IMR-90 (cell line): ENCODE results near the gene ZMIZ1. TPM values are rescaled to one million over a fixed set of nuclear protein-coding genes. Genes with fewer than 3 reads are reported as not detected.

Experiments
- ATAC-seq: fragments of 200-7000 bp; cut with Tn5 transposase; 2 replicates; pipeline ENCODE4 v1.9.1; 2020; ENCODE audit warnings: low read depth, mild to moderate bottlenecking, moderate library complexity
- BruUV-seq: library from RNA; stranded (reverse); fragments of 400-500 nt; replicated peaks from 2 replicates; lab custom pipeline; 2021; lab: Mats Ljungman, UMichigan
- CTCF ChIA-PET: fragments of 300-600 bp; formaldehyde crosslinking; extraction: SDS; loops from one replicate; lab custom pipeline; 2021; ENCODE audit warnings: antibody characterized with exemption; lab: Yijun Ruan, JAX
- POLR2A ChIA-PET: fragments of 300-600 bp; sonication (Branson Sonifier 250); formaldehyde crosslinking; loops from one replicate; lab custom pipeline; 2022; ENCODE audit warnings: antibody characterized with exemption; ENCODE audit not compliant: unreplicated experiment; lab: Charles Lee
- DNase-seq: peaks from one replicate; pipeline ENCODE4 v3.0.0; 2013
- H2AFZ ChIP-seq: replicated peaks from 2 replicates; pipeline ENCODE3; 2013; ENCODE audit warnings: low read length, mild to moderate bottlenecking; ENCODE audit not compliant: poor library complexity
- H2AK5ac ChIP-seq: 2 replicates; pipeline ENCODE4 v1.6.1; 2013; ENCODE audit warnings: low read depth, low read length, inconsistent platforms
- H2AK9ac ChIP-seq: replicated peaks from 2 replicates; pipeline ENCODE3; 2013; ENCODE audit warnings: mild to moderate bottlenecking, low read depth, low read length, moderate library complexity; ENCODE audit not compliant: poor library complexity
- H2BK120ac ChIP-seq: 2 replicates; pipeline ENCODE4 v1.6.1; 2013; ENCODE audit warnings: low read depth, low read length, inconsistent platforms
- H2BK15ac ChIP-seq: 3 replicates; pipeline ENCODE4 v1.6.1; 2013; ENCODE audit warnings: low read depth, low read length, inconsistent platforms
- H2BK20ac ChIP-seq: 2 replicates; pipeline ENCODE4 v1.6.1; 2013; ENCODE audit warnings: low read depth, mild to moderate bottlenecking, inconsistent platforms, low read length, moderate library complexity
- H2BK5ac ChIP-seq: 2 replicates; pipeline ENCODE4 v1.6.1; 2013; ENCODE audit warnings: mild to moderate bottlenecking, low read depth, low read length, inconsistent platforms; ENCODE audit not compliant: poor library complexity, severe bottlenecking
- H3K14ac ChIP-seq: replicated peaks from 2 replicates; pipeline ENCODE4 v1.6.1; 2013; ENCODE audit warnings: low read depth, low read length, inconsistent platforms
- H3K18ac ChIP-seq: 2 replicates; pipeline ENCODE4 v1.6.1; 2013; ENCODE audit warnings: low read depth, low read length, control low read depth
- H3K23ac ChIP-seq: 2 replicates; pipeline ENCODE4 v1.6.1; 2013; ENCODE audit warnings: low read depth, low read length, inconsistent platforms
- H3K27ac ChIP-seq: 2 replicates; pipeline ENCODE4 v1.5.1; 2013; ENCODE audit warnings: mild to moderate bottlenecking, control low read depth, low read length; ENCODE audit not compliant: insufficient read depth
- H3K27me3 ChIP-seq: 2 replicates; pipeline ENCODE4 v1.6.1; 2013; ENCODE audit warnings: low read length; ENCODE audit not compliant: control insufficient read depth, insufficient read depth
- H3K36me3 ChIP-seq: 2 replicates; pipeline ENCODE4 v1.6.1; 2013; ENCODE audit warnings: low read length, mixed read lengths; ENCODE audit not compliant: control insufficient read depth, insufficient read depth
- H3K4ac ChIP-seq: 2 replicates; pipeline ENCODE4 v1.6.1; 2013; ENCODE audit warnings: low read depth, low read length, inconsistent platforms
- H3K4me1 ChIP-seq: 2 replicates; pipeline ENCODE4 v1.6.1; 2013; ENCODE audit warnings: low read length, mixed read lengths; ENCODE audit not compliant: control insufficient read depth, insufficient read depth
- H3K4me2 ChIP-seq: 2 replicates; pipeline ENCODE4 v1.6.1; 2013; ENCODE audit warnings: low read depth, mild to moderate bottlenecking, control low read depth, low read length, moderate library complexity
- H3K4me3 ChIP-seq: 2 replicates; pipeline ENCODE4 v1.5.1; 2013; ENCODE audit warnings: low read depth, mild to moderate bottlenecking, control low read depth, low read length, moderate library complexity; ENCODE audit not compliant: insufficient read depth
- H3K56ac ChIP-seq: 2 replicates; pipeline ENCODE4 v1.6.1; 2013; ENCODE audit warnings: low read length, inconsistent platforms; ENCODE audit not compliant: insufficient read depth; ENCODE audit errors: extremely low read depth
- H3K79me1 ChIP-seq, 2 experiments: 2 replicates each; pipeline ENCODE4 v1.6.1; 2013; ENCODE audit warnings: low read length in 2 of 2, inconsistent platforms in 1 of 2, low read depth in 1 of 2
- H3K9ac ChIP-seq: 2 replicates; pipeline ENCODE4 v1.6.1; 2013; ENCODE audit warnings: low read depth, low read length, control low read depth
- H3K9me1 ChIP-seq: 2 replicates; pipeline ENCODE4 v1.6.1; 2013; ENCODE audit warnings: low read length, inconsistent platforms; ENCODE audit not compliant: insufficient read depth
- H3K9me3 ChIP-seq: 2 replicates; pipeline ENCODE4 v1.6.1; 2013; ENCODE audit warnings: low read length; ENCODE audit not compliant: control insufficient read depth, insufficient read depth
- H4K20me1 ChIP-seq: 2 replicates; pipeline ENCODE4 v1.6.1; 2013; ENCODE audit warnings: low read length, inconsistent platforms; ENCODE audit not compliant: insufficient read depth
- H4K5ac ChIP-seq: 2 replicates; pipeline ENCODE4 v1.6.1; 2013; ENCODE audit warnings: mild to moderate bottlenecking, low read depth, low read length, control low read depth
- H4K8ac ChIP-seq, 2 experiments: 2 replicates each; pipeline ENCODE4 v1.6.1; 2013; ENCODE audit warnings: low read depth in 2 of 2, low read length in 2 of 2, control low read depth in 1 of 2, inconsistent platforms in 1 of 2
- H4K91ac ChIP-seq: 2 replicates; pipeline ENCODE4 v1.6.1; 2013; ENCODE audit warnings: low read depth, low read length, inconsistent platforms; ENCODE audit not compliant: insufficient read depth
- BHLHE40 ChIP-seq: fragments of 150-350 bp; IDR thresholded peaks from 2 replicates; pipeline ENCODE4 v1.6.1; 2016; ENCODE audit warnings: mild to moderate bottlenecking, low read depth, low read length
- CHD1 ChIP-seq: IDR thresholded peaks from 2 replicates; pipeline ENCODE4 v1.6.1; 2012; ENCODE audit warnings: low read depth, low read length, improper control_type of control experiment
- CTCF ChIP-seq: conservative IDR thresholded peaks from 2 replicates; pipeline ENCODE4 v1.5.1; 2012; ENCODE audit warnings: mild to moderate bottlenecking, low read depth, low read length, improper control_type of control experiment
- MAZ ChIP-seq: IDR thresholded peaks from 2 replicates; pipeline ENCODE4 v1.6.1; 2012; ENCODE audit warnings: low read depth, mild to moderate bottlenecking, low read length, improper control_type of control experiment, moderate library complexity, borderline replicate concordance
- MXI1 ChIP-seq: IDR thresholded peaks from 2 replicates; pipeline ENCODE4 v1.6.1; 2012; ENCODE audit warnings: low read depth, mild to moderate bottlenecking, low read length, moderate library complexity, borderline replicate concordance
- NFE2L2 ChIP-seq: fragments of 150-350 bp; IDR thresholded peaks from 2 replicates; pipeline ENCODE4 v1.6.1; 2016; ENCODE audit warnings: low read depth, mild to moderate bottlenecking, low read length
- POLR2A ChIP-seq: IDR thresholded peaks from 2 replicates; pipeline ENCODE4 v1.6.1; 2012; ENCODE audit warnings: mild to moderate bottlenecking, low read depth, low read length
- WGBS, 2 experiments: methylation state at CpG; one replicate each; pipeline versions ENCODE4 v1.1.5 to v1.1.7; 2013; ENCODE audit warnings: missing lambda C conversion rate in 2 of 2; ENCODE audit not compliant: insufficient read length in 1 of 2; ENCODE audit errors: extremely low coverage in 2 of 2; 5-methylcytosine and 5-hydroxymethylcytosine counted together
- dilution Hi-C: fragments of 300-500 bp; cut with HindIII; formaldehyde crosslinking; loops from one replicate; pipeline ENCODE4 v1.14.3; 2018; ENCODE audit warnings: low sequenced_read_pairs; ENCODE audit not compliant: unreplicated experiment
- in situ Hi-C: fragments of 300-500 bp; cut with MboI; formaldehyde crosslinking; loops from 3 replicates; pipeline ENCODE4 v1.14.3; 2019; ENCODE audit warnings: low sequenced_read_pairs, inconsistent platforms, mixed read lengths
- intact Hi-C: fragments of 100-400 bp; cut with micrococcal nuclease; formaldehyde crosslinking; loops from 2 replicates; pipeline ENCODE4 v1.10.0; 2022
- polyA plus RNA-seq, 3 experiments: library from polyadenylated mRNA; depleted of rRNA; stranded (reverse); fragments of >200 nt; gene quantifications; 2 replicates each; pipeline ENCODE4 v1.2.3, GENCODE V29; 2012; ENCODE audit warnings: low replicate concordance in 1 of 3
- total RNA-seq: library from RNA; depleted of rRNA; stranded (reverse); fragments of >200 nt; gene quantifications from 2 replicates; pipeline ENCODE4 v1.2.3, GENCODE V29; 2012
- TF ChIP-seq, protein P1 (sequence below): fragments of 150-350 bp; IDR thresholded peaks from 2 replicates; pipeline ENCODE4 v1.6.1; 2016; ENCODE audit warnings: low read depth, mild to moderate bottlenecking, low read length, moderate library complexity, borderline replicate concordance

ZMIZ1 gene
- total and polyA plus RNA-seq, 2 of the 4 experiments (the other 2 are of a cell fraction), result 6.6 to 48.7 TPM

DNA sequence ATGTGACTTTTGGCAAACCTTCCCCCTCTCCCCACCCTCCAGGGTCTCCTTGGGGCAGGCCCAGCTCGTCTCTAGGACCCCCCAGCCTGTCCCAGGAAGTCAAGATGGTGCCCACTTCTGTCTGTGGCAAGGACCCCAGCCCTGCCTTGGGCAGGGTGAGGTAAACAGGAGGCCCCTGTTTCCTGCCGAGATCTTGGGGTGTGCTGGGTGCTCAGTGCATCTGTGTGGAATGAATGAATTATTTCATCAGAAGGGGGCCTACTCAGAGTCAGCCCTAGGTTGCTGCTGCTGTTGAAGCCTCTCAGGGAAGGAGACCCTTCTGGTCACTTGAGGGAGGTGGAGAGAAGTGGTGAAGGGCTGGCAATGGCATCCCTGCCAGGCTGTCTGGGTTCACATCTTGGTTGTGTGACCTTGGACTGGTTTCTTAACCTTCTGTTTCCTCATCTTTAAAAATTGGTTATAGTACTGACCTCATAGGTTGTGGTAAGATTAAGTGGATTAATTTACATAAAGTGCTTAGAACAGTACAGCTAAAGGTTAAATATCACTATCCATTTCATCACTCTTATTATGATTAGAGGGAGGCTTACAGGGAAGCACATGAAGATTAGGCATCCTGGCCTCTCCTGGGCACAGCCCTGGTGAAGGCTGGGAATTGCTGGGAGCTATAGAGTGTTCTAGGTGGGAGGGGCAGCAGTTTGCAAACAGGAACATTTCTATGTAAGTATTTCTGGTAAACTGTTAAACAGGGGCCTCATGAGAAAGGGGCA is 67.7 kb downstream of the ZMIZ1 start:
- intact Hi-C loops, result loop anchor here (5.0 kb wide), 1 partner anchor 64 kb away; no protein-coding TSS in a partner anchor
- H3K4ac ChIP-seq, result peak overlapping the region; percentile 83
- dilution Hi-C loops, result no loop called here
- peak overlapping the region; percentile 69 for H2BK120ac ChIP-seq
- H3K23ac ChIP-seq, result peak overlapping the region; percentile 85
- DNase-seq (no peak), ATAC-seq (peak; percentile 4)
- H4K91ac ChIP-seq, result peak overlapping the region; percentile 53
- peak overlapping the region; percentile 89 for H3K14ac ChIP-seq
- peaks cover 17% of the 10 kb centered on the region; the same call in 1 of the 2 replicates for H4K20me1 ChIP-seq
- H3K4me3 ChIP-seq, result no peak overlapping the region
- H3K18ac ChIP-seq, result peak overlapping the region; percentile 4; the same call in 1 of the 2 replicates
- 0 out of 3 replicates have a peak overlapping the region, but pooled peaks have one; percentile 2 for H2BK15ac ChIP-seq
- no peak overlapping the region for H3K4me2 ChIP-seq
- H3K9me3 ChIP-seq, result no peaks in the 10 kb centered on the region
- POLR2A ChIA-PET, result no interaction called here
- H2BK5ac ChIP-seq, result peak overlapping the region; percentile 89
- H2AFZ ChIP-seq, result no peak overlapping the region
- no TSS peak for BruUV-seq
- in situ Hi-C loops, result loop anchor here (5.0 kb wide), 1 partner anchor 64 kb away; no protein-coding TSS in a partner anchor
- peak overlapping the region; percentile 13 to 77; a peak in 2 of 4 replicates for H4K8ac ChIP-seq
- peaks cover 44 to 90% of the 10 kb centered on the region in 2 experiments for H3K79me1 ChIP-seq
- no peaks in the 10 kb centered on the region for H3K27me3 ChIP-seq
- H2AK9ac ChIP-seq, result peak overlapping the region; percentile 84
- H3K56ac ChIP-seq, result peak overlapping the region; percentile 51; the same call in 1 of the 2 replicates
- peaks cover 35% of the 10 kb centered on the region for H3K36me3 ChIP-seq
- H3K27ac ChIP-seq, result peak overlapping the region; percentile 80
- H2BK20ac ChIP-seq, result peak overlapping the region; percentile 63; the same call in 1 of the 2 replicates
- 0 out of 2 replicates have a peak overlapping the region, but pooled peaks have one; percentile 2 for H3K9ac ChIP-seq
- H2AK5ac ChIP-seq, result peak overlapping the region; percentile 59
- peaks cover 67% of the 10 kb centered on the region for H3K4me1 ChIP-seq
- no peak for TF ChIP-seq CHD1
- no peak for TF ChIP-seq MAZ
- TF ChIP-seq NFE2L2, result no peak
- no peak for TF ChIP-seq MXI1
- no peak for TF ChIP-seq POLR2A
- TF ChIP-seq BHLHE40, result no peak
- TF ChIP-seq CTCF, result no peak
- TF ChIP-seq, protein P1, sequence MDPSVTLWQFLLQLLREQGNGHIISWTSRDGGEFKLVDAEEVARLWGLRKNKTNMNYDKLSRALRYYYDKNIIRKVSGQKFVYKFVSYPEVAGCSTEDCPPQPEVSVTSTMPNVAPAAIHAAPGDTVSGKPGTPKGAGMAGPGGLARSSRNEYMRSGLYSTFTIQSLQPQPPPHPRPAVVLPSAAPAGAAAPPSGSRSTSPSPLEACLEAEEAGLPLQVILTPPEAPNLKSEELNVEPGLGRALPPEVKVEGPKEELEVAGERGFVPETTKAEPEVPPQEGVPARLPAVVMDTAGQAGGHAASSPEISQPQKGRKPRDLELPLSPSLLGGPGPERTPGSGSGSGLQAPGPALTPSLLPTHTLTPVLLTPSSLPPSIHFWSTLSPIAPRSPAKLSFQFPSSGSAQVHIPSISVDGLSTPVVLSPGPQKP, result no peak
- H3K9me1 ChIP-seq, result peaks cover 51% of the 10 kb centered on the region
- CTCF ChIA-PET, result no interaction called here
- H4K5ac ChIP-seq, result peak overlapping the region; percentile 25; the same call in 1 of the 2 replicates
- WGBS, 2 experiments, result 67% methylated on average over 1 of the region's 2 CpGs; no CpG with 5 or more reads in 1 of the 2 experiments
